Measurements from ENCODE around the gene APOBEC4.

GRCh38 chr1:183634429-183635065 lies 18.6 kb downstream of the APOBEC4 start:
- TF ChIP-seq LEF1 (IDR thresholded peaks at IDR 0.05; ENCODE audit: borderline replicate concordance) (no peak), SP1 (IDR thresholded peaks at IDR 0.05) (no peak), FOXA1 (IDR thresholded peaks at IDR 0.05) (no peak), BHLHE40 (IDR thresholded peaks at IDR 0.05; ENCODE audit: borderline replicate concordance) (no peak), TARDBP (IDR thresholded peaks at IDR 0.05) (no peak), FOXM1 (IDR thresholded peaks at IDR 0.05; ENCODE audit: borderline replicate concordance) (no peak), ELF4 (IDR thresholded peaks at IDR 0.05) (no peak), CTBP1 (IDR thresholded peaks at IDR 0.05; ENCODE audit: borderline replicate concordance) (no peak), SUZ12 (IDR thresholded peaks at IDR 0.05) (no peak), FOXK2 (IDR thresholded peaks at IDR 0.05) (no peak), ZNF384 (IDR thresholded peaks at IDR 0.05) (no peak)
- TF ChIP-seq, protein P1, sequence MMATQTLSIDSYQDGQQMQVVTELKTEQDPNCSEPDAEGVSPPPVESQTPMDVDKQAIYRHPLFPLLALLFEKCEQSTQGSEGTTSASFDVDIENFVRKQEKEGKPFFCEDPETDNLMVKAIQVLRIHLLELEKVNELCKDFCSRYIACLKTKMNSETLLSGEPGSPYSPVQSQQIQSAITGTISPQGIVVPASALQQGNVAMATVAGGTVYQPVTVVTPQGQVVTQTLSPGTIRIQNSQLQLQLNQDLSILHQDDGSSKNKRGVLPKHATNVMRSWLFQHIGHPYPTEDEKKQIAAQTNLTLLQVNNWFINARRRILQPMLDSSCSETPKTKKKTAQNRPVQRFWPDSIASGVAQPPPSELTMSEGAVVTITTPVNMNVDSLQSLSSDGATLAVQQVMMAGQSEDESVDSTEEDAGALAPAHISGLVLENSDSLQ (IDR thresholded peaks at IDR 0.05), result no peak
